SK-MEL-5 (cell line): ENCODE measurements around the gene MED8. TPM values are rescaled to one million over a fixed set of nuclear protein-coding genes. Genes with fewer than 3 reads are reported as not detected.

Source experiments
- total RNA-seq: library from RNA; depleted of rRNA; stranded (reverse); fragments of >200 nt; shearing (Covaris generic); gene quantifications from 2 replicates; pipeline ENCODE4 v1.2.3, GENCODE V29; 2014; rRNA removed

MED8 gene
- total RNA-seq, 1 experiment from 2014 or later: 46.9 TPM

Other genes with a start within 250 kb of the MED8 start
- gene EBNA1BP2, start 217.5 kb downstream of the MED8 start, total RNA-seq: 146 and 172 TPM in 2 replicates
- gene CFAP57, start 217.5 kb downstream of the MED8 start, total RNA-seq: not detected in 2 replicates
- not detected in 2 replicates for gene TMEM125, start 119.8 kb downstream of the MED8 start, total RNA-seq
- not detected in 2 replicates for gene C1orf210, start 104.2 kb downstream of the MED8 start, total RNA-seq
- gene TIE1, start 88.8 kb downstream of the MED8 start, total RNA-seq: 0.08 TPM in 1 of 2 replicates, not detected in the other
- not detected in 2 replicates for gene MPL, start 52.0 kb downstream of the MED8 start, total RNA-seq
- 46.6 and 51.2 TPM in 2 replicates for gene CDC20, start 30.8 kb downstream of the MED8 start, total RNA-seq
- 69.4 and 78.3 TPM in 2 replicates for gene ELOVL1, start 21.8 kb downstream of the MED8 start, total RNA-seq
- 7.1 and 10.5 TPM in 2 replicates for gene SZT2, start 99 bp upstream of the MED8 start, total RNA-seq
- gene HYI, start 64.1 kb upstream of the MED8 start, total RNA-seq: 0.74 and 2.5 TPM in 2 replicates
- gene PTPRF, start 141.1 kb upstream of the MED8 start, total RNA-seq: 6.3 and 8.7 TPM in 2 replicates